Karpas-422 (cell line): ENCODE measurements around the gene TXNIP. TPM values are rescaled to one million over a fixed set of nuclear protein-coding genes. Genes with fewer than 3 reads are reported as not detected.

ENCODE experiments used
- DNase-seq: peaks from one replicate; pipeline ENCODE4 v3.0.0-alpha.2; 2015
- H2AFZ ChIP-seq: fragments of 200-600 bp; sonication (generic); 2 replicates; pipeline ENCODE4 v1.6.1; 2014; ENCODE audit warnings: antibody characterized with exemption, low read length, mixed read lengths
- H3K27ac ChIP-seq: fragments of 200-600 bp; sonication (generic); 2 replicates; pipeline ENCODE4 v1.5.1; 2014; ENCODE audit warnings: mild to moderate bottlenecking, low read length, moderate library complexity
- H3K27me3 ChIP-seq: fragments of 200-600 bp; sonication (generic); 2 replicates; pipeline ENCODE4 v1.6.1; 2014; ENCODE audit warnings: low read length, mixed read lengths
- H3K36me3 ChIP-seq: fragments of 200-600 bp; sonication (generic); 2 replicates; pipeline ENCODE4 v1.6.1; 2014; ENCODE audit warnings: low read length, mixed read lengths; ENCODE audit not compliant: insufficient read depth
- H3K4me1 ChIP-seq: fragments of 200-600 bp; sonication (generic); 2 replicates; pipeline ENCODE4 v1.6.1; 2014; ENCODE audit warnings: mild to moderate bottlenecking, low read length, mixed read lengths
- H3K4me2 ChIP-seq: fragments of 200-600 bp; sonication (generic); 2 replicates; pipeline ENCODE4 v1.6.1; 2014; ENCODE audit warnings: low read length, low read depth, mild to moderate bottlenecking; ENCODE audit not compliant: poor library complexity, severe bottlenecking
- H3K4me3 ChIP-seq: fragments of 200-600 bp; sonication (generic); 2 replicates; pipeline ENCODE4 v1.5.1; 2014; ENCODE audit warnings: mild to moderate bottlenecking, antibody characterized with exemption, low read length, mixed read lengths
- H3K79me2 ChIP-seq: fragments of 200-600 bp; sonication (generic); 2 replicates; pipeline ENCODE4 v1.6.1; 2014; ENCODE audit warnings: mild to moderate bottlenecking, low read length, mixed read lengths
- H3K9ac ChIP-seq: fragments of 200-600 bp; sonication (generic); 2 replicates; pipeline ENCODE4 v1.6.0; 2014; ENCODE audit warnings: low read length
- H3K9me2 ChIP-seq: fragments of 200-600 bp; sonication (generic), shearing (Covaris generic); replicated peaks from 2 replicates; pipeline ENCODE4 v1.6.0; 2014; ENCODE audit warnings: mild to moderate bottlenecking, low read length, moderate library complexity; ENCODE audit not compliant: insufficient read depth
- H3K9me3 ChIP-seq: fragments of 300-700, 200-600 bp; sonication (generic); 2 replicates; pipeline ENCODE4 v1.6.1; 2014; ENCODE audit warnings: low read length, mixed read lengths
- H4K20me1 ChIP-seq: fragments of 200-600 bp; sonication (generic); 2 replicates; pipeline ENCODE4 v1.6.1; 2014; ENCODE audit warnings: mild to moderate bottlenecking, antibody characterized with exemption, low read length, low read depth; ENCODE audit not compliant: insufficient read depth
- total RNA-seq: library from RNA; depleted of rRNA; stranded (reverse); fragments of >200 nt; shearing (Covaris generic); gene quantifications from 2 replicates; pipeline ENCODE4 v1.2.3, GENCODE V29; 2014; ENCODE audit warnings: low replicate concordance

TXNIP gene
- total RNA-seq, 1 experiment from 2014 or later, result 269 TPM

DNA sequence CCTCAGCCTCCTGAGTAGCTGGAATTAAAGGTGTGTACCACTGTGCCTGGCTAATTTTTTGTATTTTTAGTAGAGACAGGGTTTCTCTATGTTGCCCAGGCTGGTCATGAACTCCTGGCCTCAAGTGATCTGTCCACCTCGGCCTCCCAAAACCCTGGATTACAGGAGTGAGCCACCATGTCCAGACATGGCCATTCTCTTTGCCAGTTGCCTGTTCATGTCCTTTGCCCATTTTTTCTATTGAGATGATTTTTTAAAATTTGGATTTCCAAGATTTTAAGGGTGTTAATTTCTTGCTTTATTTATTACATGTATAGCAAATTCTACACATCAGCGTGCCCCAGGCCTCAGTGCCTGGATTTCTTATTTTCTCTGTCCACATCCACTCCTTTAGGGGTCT lies 29.1 kb downstream of the TXNIP start:
- Histone ChIP-seq H3K36me3 (peaks cover 5% of the 10 kb centered on the region), H3K4me2 (no peak overlapping the region), H3K27ac (no peak overlapping the region), H4K20me1 (no peaks in the 10 kb centered on the region), H3K79me2 (peaks cover 28% of the 10 kb centered on the region), H3K9ac (no peak overlapping the region), H2AFZ (no peak overlapping the region), H3K4me1 (peaks cover 22% of the 10 kb centered on the region), H3K27me3 (no peaks in the 10 kb centered on the region), H3K4me3 (no peak overlapping the region), H3K9me2 (no peaks in the 10 kb centered on the region), H3K9me3 (peaks cover 5% of the 10 kb centered on the region)
- no peak for DNase-seq

DNA sequence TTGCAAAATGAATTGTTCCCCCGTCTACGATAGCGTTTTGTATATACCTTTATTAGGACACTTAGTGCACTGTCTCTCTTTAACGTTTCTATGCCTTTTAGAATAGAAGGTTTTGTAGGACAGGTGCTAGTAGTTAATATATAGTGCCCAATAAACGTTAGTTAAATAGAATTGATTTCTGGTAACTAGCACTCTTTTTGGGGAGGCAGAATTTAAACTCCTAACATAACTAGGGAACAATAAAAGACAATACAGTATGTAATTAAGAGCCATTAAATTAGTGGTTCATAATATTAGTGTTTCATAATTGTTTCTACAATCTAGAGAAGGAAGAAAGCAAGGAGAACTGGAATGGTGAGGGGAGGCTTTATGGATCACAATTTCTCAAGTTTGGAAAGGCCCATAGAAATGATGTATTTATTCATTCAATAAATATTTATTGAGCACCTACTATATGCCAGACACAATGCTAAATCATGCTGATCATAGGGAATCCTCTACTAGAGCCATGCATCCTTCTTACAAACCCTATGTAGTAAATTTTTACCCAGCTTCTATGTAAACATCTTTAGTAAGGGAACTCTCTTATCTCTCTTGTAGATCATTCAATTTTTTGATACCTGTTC lies 31.1 kb downstream of the TXNIP start:
- no peak for DNase-seq
- Histone ChIP-seq H3K27me3 (no peaks in the 10 kb centered on the region), H4K20me1 (no peaks in the 10 kb centered on the region), H3K4me3 (peak overlapping the region; percentile 77), H3K36me3 (peaks cover 5% of the 10 kb centered on the region), H2AFZ (0 out of 2 replicates have a peak overlapping the region, but pooled peaks have one; percentile 8), H3K9me3 (peaks cover 5% of the 10 kb centered on the region), H3K9me2 (no peaks in the 10 kb centered on the region), H3K9ac (peak overlapping the region; percentile 92), H3K4me1 (peaks cover 37% of the 10 kb centered on the region), H3K27ac (peak overlapping the region; percentile 92), H3K4me2 (peak overlapping the region; percentile 94), H3K79me2 (peaks cover 42% of the 10 kb centered on the region)

DNA sequence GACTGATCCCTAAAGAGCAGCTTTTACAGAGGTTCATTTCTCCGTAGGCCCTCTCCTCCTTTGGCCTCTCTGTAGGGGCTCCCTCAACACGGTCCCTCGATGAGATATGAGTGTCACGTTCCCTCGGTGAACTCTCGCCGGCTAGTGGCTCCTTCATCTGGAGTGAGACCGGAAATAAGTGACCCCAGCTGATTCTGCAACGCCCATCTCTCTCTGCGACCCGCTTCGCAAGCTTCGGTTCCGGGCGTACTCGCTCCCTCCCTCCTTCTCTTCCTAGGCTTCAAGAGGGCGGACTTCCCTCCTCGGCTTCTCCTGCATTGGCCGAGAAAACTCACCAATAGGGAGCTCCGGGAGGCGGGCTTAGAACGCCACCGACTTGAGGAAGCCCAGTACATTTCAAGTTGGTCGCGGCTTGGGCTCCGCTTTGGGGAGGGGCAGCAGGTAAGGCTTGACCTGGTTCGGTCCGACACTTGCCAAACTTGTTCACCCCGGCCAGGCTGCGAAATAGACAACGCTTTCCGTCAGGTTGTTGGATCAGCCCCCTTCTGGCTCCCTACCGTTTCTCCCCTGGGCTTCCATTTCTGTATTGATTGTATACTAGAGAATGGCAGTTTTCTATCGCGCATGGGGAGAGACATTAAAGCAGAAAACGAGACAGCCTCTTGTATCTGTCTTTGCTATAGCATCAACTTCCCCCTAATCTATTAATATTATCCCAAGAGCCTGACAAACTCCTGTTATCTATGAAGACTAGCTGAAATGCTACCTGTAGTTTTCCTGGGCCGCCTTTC lies 31.9 kb downstream of the TXNIP start, which contains the start of the genes ANKRD34A and POLR3GL:
Gene ANKRD34A, minus strand, starts transcription at position 248 of the 791 bp plus-strand sequence. CDS start 2,816 bp downstream, outside the sequence.
Gene POLR3GL, plus strand, starts transcription at position 363 of the 791 bp plus-strand sequence. CDS start 10,176 bp downstream, outside the sequence.
- Histone ChIP-seq H4K20me1 (no peaks in the 10 kb centered on the region), H3K79me2 (peaks cover 42% of the 10 kb centered on the region), H2AFZ (0 out of 2 replicates have a peak within 1 kb of the TSS, but pooled peaks have one; percentile 8), H3K9me2 (no peaks in the 10 kb centered on the region), H3K27me3 (no peaks in the 10 kb centered on the region), H3K4me1 (peaks cover 44% of the 10 kb centered on the region), H3K9me3 (peaks cover 5% of the 10 kb centered on the region), H3K4me3 (peak within 1 kb of the TSS; percentile 77), H3K27ac (peak within 1 kb of the TSS; percentile 92), H3K36me3 (peaks cover 5% of the 10 kb centered on the region), H3K9ac (peak within 1 kb of the TSS; percentile 92), H3K4me2 (peak within 1 kb of the TSS; percentile 94)
- peak; percentile 99 for DNase-seq

DNA sequence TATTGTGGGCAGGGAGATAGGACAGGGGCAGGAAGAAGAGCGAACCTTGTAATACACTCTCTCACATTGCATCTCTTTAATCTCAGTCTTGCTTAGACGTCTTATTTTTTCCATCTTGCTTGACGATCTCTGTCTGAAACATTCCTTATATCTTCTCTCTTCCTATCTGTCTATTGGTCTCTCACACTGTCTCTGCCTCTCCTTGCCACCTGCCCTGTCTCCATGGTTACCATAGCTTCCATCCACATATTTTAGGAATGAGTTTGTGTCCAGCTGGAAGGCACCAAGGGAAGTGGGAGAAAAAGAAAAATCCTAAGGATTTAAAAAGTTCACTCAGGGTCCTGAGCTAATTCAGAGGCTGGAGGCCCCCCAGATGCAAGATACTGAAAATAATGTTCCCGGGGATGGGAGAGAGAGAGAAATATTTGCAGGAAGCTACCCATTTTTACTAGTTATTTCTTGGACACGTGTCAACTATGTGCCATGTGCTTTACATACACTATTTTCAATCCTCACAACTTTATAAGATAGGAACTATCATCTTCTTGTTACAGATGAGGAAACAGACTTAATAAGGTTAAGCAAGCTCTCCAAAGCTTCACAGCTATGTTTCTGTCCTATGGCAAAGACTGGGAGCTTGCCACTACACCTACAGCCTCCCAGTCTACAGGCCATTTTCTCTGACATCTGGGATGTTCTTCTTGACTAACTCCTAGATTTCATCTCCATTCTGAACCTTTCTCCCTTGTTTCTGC lies 32.9 kb downstream of the TXNIP start:
- no peak overlapping the region for H2AFZ ChIP-seq
- peak overlapping the region; percentile 77 for H3K4me3 ChIP-seq
- H3K79me2 ChIP-seq, result peaks cover 42% of the 10 kb centered on the region
- no peaks in the 10 kb centered on the region for H3K27me3 ChIP-seq
- peak overlapping the region; percentile 94 for H3K4me2 ChIP-seq
- H3K4me1 ChIP-seq, result peaks cover 55% of the 10 kb centered on the region
- H4K20me1 ChIP-seq, result no peaks in the 10 kb centered on the region
- H3K36me3 ChIP-seq, result peaks cover 5% of the 10 kb centered on the region
- H3K9me2 ChIP-seq, result no peaks in the 10 kb centered on the region
- DNase-seq, result peak; percentile 70
- H3K9ac ChIP-seq, result peak overlapping the region; percentile 92
- H3K27ac ChIP-seq, result peak overlapping the region; percentile 92
- H3K9me3 ChIP-seq, result peaks cover 5% of the 10 kb centered on the region

DNA sequence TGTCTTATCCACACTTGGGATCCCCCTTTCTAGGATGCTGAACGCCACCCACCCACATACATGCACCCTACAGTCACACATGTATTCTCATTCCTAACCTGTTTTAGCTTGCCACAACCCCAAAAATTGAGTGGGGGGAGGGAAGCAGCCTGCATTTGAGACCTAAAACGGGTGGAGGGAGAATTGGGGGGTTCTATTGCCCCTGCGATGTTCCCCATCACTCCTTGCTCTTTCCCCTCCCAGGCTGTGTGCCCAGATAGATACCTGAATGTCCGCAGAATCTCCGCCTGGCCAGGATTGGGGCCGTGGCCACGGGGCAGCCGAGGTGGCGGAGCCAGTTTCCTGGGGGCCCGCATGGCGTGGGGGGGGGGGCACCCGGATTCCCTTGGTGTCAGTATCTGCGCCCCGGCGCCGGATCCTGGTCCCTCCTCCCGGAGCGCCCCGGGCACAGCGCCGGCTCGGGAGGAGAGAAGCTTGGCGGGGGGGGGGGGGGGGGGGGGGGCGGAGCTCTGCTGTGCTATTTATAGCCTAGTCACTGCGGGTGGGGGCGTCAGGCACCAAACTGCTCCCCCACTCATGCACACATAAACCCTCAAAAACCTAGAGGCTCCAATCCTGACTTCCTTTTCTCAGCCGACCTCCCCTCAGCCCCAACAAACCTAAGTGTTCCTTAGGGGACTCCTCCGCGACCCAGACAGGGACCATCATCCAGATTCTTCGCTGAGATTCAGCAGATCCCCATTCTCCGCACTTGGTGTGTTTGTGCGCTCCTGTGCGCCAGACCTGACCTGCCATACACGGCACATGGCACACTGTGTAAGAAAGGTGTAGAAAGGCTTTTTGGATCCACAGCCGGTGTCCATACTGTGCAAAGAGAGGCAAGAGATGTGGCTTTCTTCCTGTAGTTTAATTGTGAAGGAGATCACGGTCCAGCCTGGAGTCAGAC lies 33.9 kb downstream of the TXNIP start:
- no peak overlapping the region for H2AFZ ChIP-seq
- H3K4me2 ChIP-seq, result peak overlapping the region; percentile 94
- peaks cover 2% of the 10 kb centered on the region for H3K9me3 ChIP-seq
- no peaks in the 10 kb centered on the region for H3K27me3 ChIP-seq
- H3K9me2 ChIP-seq, result no peaks in the 10 kb centered on the region
- H3K79me2 ChIP-seq, result peaks cover 35% of the 10 kb centered on the region
- peak; percentile 85 for DNase-seq
- peak overlapping the region; percentile 92 for H3K27ac ChIP-seq
- no peaks in the 10 kb centered on the region for H4K20me1 ChIP-seq
- H3K4me1 ChIP-seq, result peaks cover 59% of the 10 kb centered on the region
- peaks cover 2% of the 10 kb centered on the region for H3K36me3 ChIP-seq
- peak overlapping the region; percentile 77 for H3K4me3 ChIP-seq
- peak overlapping the region; percentile 92 for H3K9ac ChIP-seq

DNA sequence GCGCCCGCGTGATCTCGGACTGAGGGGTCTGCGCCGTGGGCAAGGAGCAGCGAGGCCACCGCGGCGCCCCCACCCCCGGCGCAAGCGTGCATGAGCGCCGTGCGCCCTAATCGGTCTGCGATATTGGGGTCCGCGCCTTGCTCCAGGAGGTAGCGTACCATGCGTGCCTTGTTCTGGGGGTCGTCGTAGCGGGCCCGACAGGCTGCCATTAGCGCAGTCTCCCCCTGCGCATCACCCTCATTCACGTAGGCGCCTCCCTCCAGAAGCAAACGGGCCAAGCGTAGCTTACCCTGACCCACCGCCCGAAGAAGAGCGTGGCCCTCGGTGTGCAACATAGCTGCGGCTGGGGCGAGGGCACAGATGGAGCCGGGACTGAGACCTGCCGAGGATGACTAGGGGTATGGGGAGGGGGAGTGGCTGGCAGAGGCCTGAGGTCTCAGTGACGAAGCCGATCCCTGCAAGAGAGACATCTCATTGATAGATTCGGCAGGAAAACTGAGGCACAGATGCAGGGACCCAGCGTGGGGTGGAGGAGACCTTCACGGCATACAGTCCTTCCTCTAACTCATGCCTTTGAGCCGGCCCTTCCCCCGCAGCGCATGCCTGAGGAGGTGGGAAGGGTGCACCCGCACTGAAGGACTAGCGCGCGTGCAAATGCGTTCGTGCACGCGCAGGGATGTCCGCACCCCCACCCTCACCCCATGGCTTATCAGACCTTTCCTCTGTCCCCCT lies 34.8 kb downstream of the TXNIP start:
- H3K9ac ChIP-seq, result peak overlapping the region; percentile 92
- H3K79me2 ChIP-seq, result peaks cover 39% of the 10 kb centered on the region
- H3K27ac ChIP-seq, result peak overlapping the region; percentile 92
- peak overlapping the region; percentile 77 for H3K4me3 ChIP-seq
- H4K20me1 ChIP-seq, result no peaks in the 10 kb centered on the region
- H2AFZ ChIP-seq, result no peak overlapping the region
- no peaks in the 10 kb centered on the region for H3K27me3 ChIP-seq
- H3K36me3 ChIP-seq, result no peaks in the 10 kb centered on the region
- peaks cover 61% of the 10 kb centered on the region for H3K4me1 ChIP-seq
- H3K9me3 ChIP-seq, result no peaks in the 10 kb centered on the region
- DNase-seq, result peak; percentile 94
- no peaks in the 10 kb centered on the region for H3K9me2 ChIP-seq
- peak overlapping the region; percentile 94 for H3K4me2 ChIP-seq

DNA sequence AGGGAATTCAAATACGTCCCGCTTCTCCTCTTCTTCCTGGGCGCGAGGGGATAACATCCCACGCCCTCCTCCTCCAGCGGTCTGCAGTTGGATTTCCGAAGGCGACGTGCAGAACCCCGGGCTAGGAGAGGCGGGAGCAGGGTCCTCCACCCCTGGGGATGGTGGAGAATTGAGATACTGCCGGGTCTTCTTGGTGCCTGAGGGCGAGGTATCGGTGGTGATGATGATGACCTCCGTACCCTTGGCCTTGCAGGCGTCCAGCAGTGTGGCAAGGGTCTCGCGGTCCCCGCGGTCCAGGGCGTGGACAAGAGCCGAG lies 35.3 kb downstream of the TXNIP start:
- Histone ChIP-seq H3K9me2 (no peaks in the 10 kb centered on the region), H4K20me1 (no peaks in the 10 kb centered on the region), H3K36me3 (0 out of 2 replicates have a peak, but pooled peaks cover 1% of the 10 kb centered on the region), H2AFZ (no peak overlapping the region), H3K9ac (peak overlapping the region; percentile 92), H3K4me2 (peak overlapping the region; percentile 94), H3K4me3 (peak overlapping the region; percentile 77), H3K9me3 (no peaks in the 10 kb centered on the region), H3K27me3 (no peaks in the 10 kb centered on the region), H3K79me2 (peaks cover 45% of the 10 kb centered on the region), H3K27ac (peak overlapping the region; percentile 92), H3K4me1 (peaks cover 66% of the 10 kb centered on the region)
- no peak for DNase-seq
